Effector CD4-positive, alpha-beta T cell (primary cell): Measurements from ENCODE around the gene NFAM1. TPM values are rescaled to one million over a fixed set of nuclear protein-coding genes. Genes with fewer than 3 reads are reported as not detected.

Source experiments
- DNase-seq: peaks from one replicate; pipeline ENCODE4 v3.0.0-alpha.2; 2020
- total RNA-seq: gene quantifications from one replicate; lab custom pipeline; 2026; lab: John Stamatoyannopoulos, UW

The NFAM1 gene
- not detected for total RNA-seq

- no peak for DNase-seq
Observed at GRCh38 chr22:42432020-42432596, at the start of gene NFAM1. TSS of gene NFAM1 (minus strand) at chr22:42432403. CDS start at chr22:42432357, 46 bp downstream.

GRCh38 chr22:42475122-42475521 is 42.9 kb upstream of the NFAM1 start:
- no peak for DNase-seq

GRCh38 chr22:42473484-42474193 is 41.4 kb upstream of the NFAM1 start:
- peak; percentile 3 for DNase-seq

- DNase-seq, result no peak
Observed at GRCh38 chr22:42472671-42473070, 40.5 kb upstream of the NFAM1 start.

- DNase-seq, result no peak
Observed at GRCh38 chr22:42471441-42471840, 39.2 kb upstream of the NFAM1 start.

- DNase-seq, result no peak
Observed at GRCh38 chr22:42470366-42471082, 38.3 kb upstream of the NFAM1 start.

GRCh38 chr22:42468841-42469240 is 36.6 kb upstream of the NFAM1 start:
- DNase-seq, result no peak

- no peak for DNase-seq
Observed at GRCh38 chr22:42462016-42462415, 29.8 kb upstream of the NFAM1 start.

GRCh38 chr22:42461511-42461910 is 29.3 kb upstream of the NFAM1 start:
- no peak for DNase-seq

GRCh38 chr22:42459287-42460063 is 27.3 kb upstream of the NFAM1 start:
- no peak for DNase-seq

- DNase-seq, result no peak
Observed at GRCh38 chr22:42452916-42453315, 20.7 kb upstream of the NFAM1 start.

- DNase-seq, result no peak
Observed at GRCh38 chr22:42452456-42452855, 20.3 kb upstream of the NFAM1 start.

- no peak for DNase-seq
Observed at GRCh38 chr22:42451499-42452145, 19.4 kb upstream of the NFAM1 start.

- no peak for DNase-seq
Observed at GRCh38 chr22:42450862-42451261, 18.7 kb upstream of the NFAM1 start.

- DNase-seq, result no peak
Observed at GRCh38 chr22:42446151-42446550, 13.9 kb upstream of the NFAM1 start.

- peak; percentile 70 for DNase-seq
Observed at GRCh38 chr22:42444077-42444904, 12.1 kb upstream of the NFAM1 start.

GRCh38 chr22:42443240-42444076 is 11.3 kb upstream of the NFAM1 start:
- DNase-seq, result no peak

- no peak for DNase-seq
Observed at GRCh38 chr22:42442748-42443147, 10.5 kb upstream of the NFAM1 start.

GRCh38 chr22:42440728-42441127 is 8.5 kb upstream of the NFAM1 start:
- no peak for DNase-seq

GRCh38 chr22:42439821-42440674 is 7.8 kb upstream of the NFAM1 start:
- DNase-seq, result no peak
